Neural progenitor cell (in vitro differentiated cells): ENCODE results near the gene PPARGC1A.

Experiments used
- EZH2 ChIP-seq: fragments of 200-600 bp; sonication (generic); IDR thresholded peaks from 2 replicates; pipeline ENCODE4 v1.6.1; 2017; ENCODE audit warnings: antibody characterized with exemption, mild to moderate bottlenecking, moderate library complexity
- TF ChIP-seq, protein P1 (sequence below): fragments of 200-600 bp; sonication (generic); IDR thresholded peaks from 2 replicates; pipeline ENCODE4 v1.5.1; 2017; ENCODE audit warnings: antibody characterized with exemption, mild to moderate bottlenecking

DNA sequence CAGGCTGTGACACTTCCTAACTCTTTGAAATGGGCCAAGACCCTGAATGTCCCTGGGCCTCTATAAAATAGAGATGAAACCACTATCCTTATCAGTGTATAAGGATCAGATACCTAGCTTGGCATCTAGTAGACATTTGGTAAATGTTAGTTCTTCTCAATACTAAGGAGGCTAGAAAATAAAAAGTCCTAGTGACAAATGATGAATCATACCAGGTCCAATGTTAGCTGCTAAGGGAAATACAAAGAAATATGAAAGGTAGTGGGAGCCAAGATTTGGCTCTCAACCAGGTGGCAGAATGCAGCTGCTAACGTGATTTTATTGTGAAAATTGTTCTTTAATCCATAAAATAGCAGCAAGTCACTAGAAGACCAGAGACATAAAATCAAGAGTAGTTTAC is 19.8 kb upstream of the PPARGC1A start:
- TF ChIP-seq, protein P1, sequence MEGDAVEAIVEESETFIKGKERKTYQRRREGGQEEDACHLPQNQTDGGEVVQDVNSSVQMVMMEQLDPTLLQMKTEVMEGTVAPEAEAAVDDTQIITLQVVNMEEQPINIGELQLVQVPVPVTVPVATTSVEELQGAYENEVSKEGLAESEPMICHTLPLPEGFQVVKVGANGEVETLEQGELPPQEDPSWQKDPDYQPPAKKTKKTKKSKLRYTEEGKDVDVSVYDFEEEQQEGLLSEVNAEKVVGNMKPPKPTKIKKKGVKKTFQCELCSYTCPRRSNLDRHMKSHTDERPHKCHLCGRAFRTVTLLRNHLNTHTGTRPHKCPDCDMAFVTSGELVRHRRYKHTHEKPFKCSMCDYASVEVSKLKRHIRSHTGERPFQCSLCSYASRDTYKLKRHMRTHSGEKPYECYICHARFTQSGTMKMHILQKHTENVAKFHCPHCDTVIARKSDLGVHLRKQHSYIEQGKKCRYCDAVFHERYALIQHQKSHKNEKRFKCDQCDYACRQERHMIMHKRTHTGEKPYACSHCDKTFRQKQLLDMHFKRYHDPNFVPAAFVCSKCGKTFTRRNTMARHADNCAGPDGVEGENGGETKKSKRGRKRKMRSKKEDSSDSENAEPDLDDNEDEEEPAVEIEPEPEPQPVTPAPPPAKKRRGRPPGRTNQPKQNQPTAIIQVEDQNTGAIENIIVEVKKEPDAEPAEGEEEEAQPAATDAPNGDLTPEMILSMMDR = no peak
- no peak for TF ChIP-seq EZH2
